ENCODE measurements around the gene CX3CR1.

CX3CR1 gene

DNA sequence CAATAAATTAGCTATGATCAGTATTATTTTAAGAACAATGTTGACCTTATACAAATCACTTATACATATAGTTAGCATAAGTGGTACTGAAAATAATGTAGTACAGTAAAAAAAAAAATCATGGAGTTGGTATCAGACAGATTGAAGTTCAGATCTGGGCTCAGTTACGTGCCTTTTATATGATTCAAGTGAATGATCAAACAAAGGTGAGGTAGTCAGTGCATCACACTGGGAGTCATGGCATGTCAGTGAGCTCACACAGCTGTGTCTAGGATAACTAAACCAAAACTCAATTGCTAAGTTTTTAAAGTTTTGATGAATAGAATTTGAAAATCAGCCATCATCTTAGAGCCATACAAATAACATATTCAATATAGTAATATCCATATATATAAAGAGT lies 38.5 kb upstream of the CX3CR1 start:
- Histone ChIP-seq H3K4me1 (ENCODE audit: insufficient read depth, low read length, severe bottlenecking) (no peaks in the 10 kb centered on the region), H3K9me3 (ENCODE audit: low read length) (peaks cover 4% of the 10 kb centered on the region; the same call in 1 of the 2 replicates), H4K20me1 (ENCODE audit: insufficient read depth, low read length) (no peaks in the 10 kb centered on the region), H3K9ac (ENCODE audit: low read length) (no peak overlapping the region), H3K79me2 (ENCODE audit: insufficient read depth, low read length) (no peaks in the 10 kb centered on the region), H3K27ac (ENCODE audit: low read depth, low read length, poor library complexity, severe bottlenecking) (no peak overlapping the region), H3K4me3 (ENCODE audit: low read depth, low read length, poor library complexity, severe bottlenecking) (no peak overlapping the region), H3K4me2 (ENCODE audit: low read length) (no peak overlapping the region), H2AFZ (ENCODE audit: low read length) (no peak overlapping the region), H3K27me3 (ENCODE audit: insufficient read depth, low read length) (no peaks in the 10 kb centered on the region), H3K9me2 (ENCODE audit: low read depth, low read length) (no peaks in the 10 kb centered on the region), H3F3A (ENCODE audit: insufficient read depth, low read length) (no peaks in the 10 kb centered on the region), H3K36me3 (ENCODE audit: insufficient read depth, low read length) (no peaks in the 10 kb centered on the region)
- no peak for TF ChIP-seq EZH2 (IDR thresholded peaks at IDR 0.05; ENCODE audit: borderline replicate concordance, low read length)

DNA sequence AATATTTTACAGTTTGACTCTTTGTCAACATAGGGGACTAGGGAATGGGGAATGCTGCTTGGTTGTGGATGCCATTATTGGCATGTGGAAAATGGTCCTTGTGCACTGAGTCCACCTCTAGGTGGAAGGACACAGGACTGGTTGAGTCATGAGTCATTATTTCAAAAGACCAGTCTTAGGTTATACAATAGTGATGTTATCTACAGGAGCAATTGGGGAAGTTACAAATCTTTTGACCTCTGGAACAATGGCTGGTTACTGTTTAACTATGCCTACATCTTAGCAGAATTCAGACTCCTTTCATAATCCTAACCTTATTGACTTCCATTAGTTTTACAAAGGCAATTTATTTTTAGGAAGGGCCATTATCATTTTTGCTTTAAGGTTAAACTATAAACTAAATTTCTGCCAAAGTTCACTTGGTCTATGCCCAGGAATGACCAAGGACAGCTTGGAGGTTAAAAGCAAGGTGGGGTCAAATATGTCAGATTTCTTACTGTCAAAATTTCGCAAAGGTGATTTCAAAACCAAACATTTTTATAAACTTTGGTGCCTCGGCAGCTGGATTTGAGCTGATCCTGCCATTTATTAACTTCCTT lies 37.8 kb upstream of the CX3CR1 start:
- Histone ChIP-seq H3K79me2 (ENCODE audit: insufficient read depth, low read length) (no peaks in the 10 kb centered on the region), H4K20me1 (ENCODE audit: insufficient read depth, low read length) (no peaks in the 10 kb centered on the region), H3K4me2 (ENCODE audit: low read length) (no peak overlapping the region), H3K4me3 (ENCODE audit: low read depth, low read length, poor library complexity, severe bottlenecking) (no peak overlapping the region), H3F3A (ENCODE audit: insufficient read depth, low read length) (no peaks in the 10 kb centered on the region), H3K36me3 (ENCODE audit: insufficient read depth, low read length) (no peaks in the 10 kb centered on the region), H3K9ac (ENCODE audit: low read length) (no peak overlapping the region), H2AFZ (ENCODE audit: low read length) (no peak overlapping the region), H3K27me3 (ENCODE audit: insufficient read depth, low read length) (no peaks in the 10 kb centered on the region), H3K4me1 (ENCODE audit: insufficient read depth, low read length, severe bottlenecking) (no peaks in the 10 kb centered on the region), H3K9me2 (ENCODE audit: low read depth, low read length) (no peaks in the 10 kb centered on the region), H3K27ac (ENCODE audit: low read depth, low read length, poor library complexity, severe bottlenecking) (no peak overlapping the region), H3K9me3 (ENCODE audit: low read length) (peaks cover 4% of the 10 kb centered on the region; the same call in 1 of the 2 replicates)
- no peak for TF ChIP-seq EZH2 (IDR thresholded peaks at IDR 0.05; ENCODE audit: borderline replicate concordance, low read length)
- TF ChIP-seq, protein P1, sequence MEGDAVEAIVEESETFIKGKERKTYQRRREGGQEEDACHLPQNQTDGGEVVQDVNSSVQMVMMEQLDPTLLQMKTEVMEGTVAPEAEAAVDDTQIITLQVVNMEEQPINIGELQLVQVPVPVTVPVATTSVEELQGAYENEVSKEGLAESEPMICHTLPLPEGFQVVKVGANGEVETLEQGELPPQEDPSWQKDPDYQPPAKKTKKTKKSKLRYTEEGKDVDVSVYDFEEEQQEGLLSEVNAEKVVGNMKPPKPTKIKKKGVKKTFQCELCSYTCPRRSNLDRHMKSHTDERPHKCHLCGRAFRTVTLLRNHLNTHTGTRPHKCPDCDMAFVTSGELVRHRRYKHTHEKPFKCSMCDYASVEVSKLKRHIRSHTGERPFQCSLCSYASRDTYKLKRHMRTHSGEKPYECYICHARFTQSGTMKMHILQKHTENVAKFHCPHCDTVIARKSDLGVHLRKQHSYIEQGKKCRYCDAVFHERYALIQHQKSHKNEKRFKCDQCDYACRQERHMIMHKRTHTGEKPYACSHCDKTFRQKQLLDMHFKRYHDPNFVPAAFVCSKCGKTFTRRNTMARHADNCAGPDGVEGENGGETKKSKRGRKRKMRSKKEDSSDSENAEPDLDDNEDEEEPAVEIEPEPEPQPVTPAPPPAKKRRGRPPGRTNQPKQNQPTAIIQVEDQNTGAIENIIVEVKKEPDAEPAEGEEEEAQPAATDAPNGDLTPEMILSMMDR (IDR thresholded peaks at IDR 0.05; ENCODE audit: low read length): no peak

DNA sequence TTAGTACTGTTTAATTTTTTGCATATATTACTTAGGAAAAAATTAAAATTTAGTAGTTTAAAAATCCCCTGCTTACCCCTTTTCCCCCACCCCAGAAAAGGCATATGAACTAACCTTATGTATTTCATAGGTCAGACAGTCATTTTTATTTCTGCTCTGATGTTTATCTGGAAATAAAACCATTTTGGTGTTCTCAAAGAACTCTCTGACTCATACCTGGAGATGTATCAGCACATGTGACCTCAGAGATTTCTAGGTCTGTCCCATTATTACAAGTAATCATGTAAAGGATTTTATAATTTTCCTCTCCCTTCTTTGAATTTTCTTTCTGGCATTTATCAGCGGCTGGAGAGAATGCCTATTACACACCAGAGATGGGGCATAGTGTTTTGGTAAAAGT lies 35.6 kb upstream of the CX3CR1 start:
- H3K9me2 ChIP-seq (ENCODE audit: low read depth, low read length): no peaks in the 10 kb centered on the region
- H3K9me3 ChIP-seq (ENCODE audit: low read length): peaks cover 4% of the 10 kb centered on the region; the same call in 1 of the 2 replicates
- H3K4me2 ChIP-seq (ENCODE audit: low read length): no peak overlapping the region
- no peaks in the 10 kb centered on the region for H3K36me3 ChIP-seq (ENCODE audit: insufficient read depth, low read length)
- no peaks in the 10 kb centered on the region for H3F3A ChIP-seq (ENCODE audit: insufficient read depth, low read length)
- no peaks in the 10 kb centered on the region for H3K27me3 ChIP-seq (ENCODE audit: insufficient read depth, low read length)
- H2AFZ ChIP-seq (ENCODE audit: low read length): no peak overlapping the region
- TF ChIP-seq, protein P1 (IDR thresholded peaks at IDR 0.05; ENCODE audit: low read length): no peak
- no peak for TF ChIP-seq EZH2 (IDR thresholded peaks at IDR 0.05; ENCODE audit: borderline replicate concordance, low read length)
- no peak overlapping the region for H3K4me3 ChIP-seq (ENCODE audit: low read depth, low read length, poor library complexity, severe bottlenecking)
- no peak overlapping the region for H3K27ac ChIP-seq (ENCODE audit: low read depth, low read length, poor library complexity, severe bottlenecking)
- H3K9ac ChIP-seq (ENCODE audit: low read length): no peak overlapping the region
- no peaks in the 10 kb centered on the region for H4K20me1 ChIP-seq (ENCODE audit: insufficient read depth, low read length)
- no peaks in the 10 kb centered on the region for H3K79me2 ChIP-seq (ENCODE audit: insufficient read depth, low read length)
- H3K4me1 ChIP-seq (ENCODE audit: insufficient read depth, low read length, severe bottlenecking): no peaks in the 10 kb centered on the region

DNA sequence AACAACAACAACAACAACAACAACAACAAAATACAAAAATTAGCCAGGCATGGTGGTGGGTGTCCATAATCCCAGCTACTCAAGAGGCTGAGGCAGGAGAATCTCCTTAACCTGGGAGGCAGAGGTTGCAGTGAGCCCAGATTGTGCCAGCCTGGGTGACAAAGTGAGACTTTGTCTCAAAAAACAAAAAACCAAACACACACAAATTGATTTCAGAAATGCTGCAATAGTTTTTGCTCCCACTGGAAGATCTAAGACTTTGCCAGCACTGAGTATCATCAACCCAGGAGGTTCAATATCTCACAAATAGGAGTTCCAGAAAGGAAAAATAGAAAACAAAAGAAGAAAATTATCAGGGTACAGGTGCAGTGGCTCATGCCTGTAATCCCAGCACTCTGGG lies 33.5 kb upstream of the CX3CR1 start:
- Histone ChIP-seq H3K9ac (ENCODE audit: low read length) (no peak overlapping the region), H3K9me2 (ENCODE audit: low read depth, low read length) (no peaks in the 10 kb centered on the region), H3K27ac (ENCODE audit: low read depth, low read length, poor library complexity, severe bottlenecking) (no peak overlapping the region), H3K79me2 (ENCODE audit: insufficient read depth, low read length) (no peaks in the 10 kb centered on the region), H4K20me1 (ENCODE audit: insufficient read depth, low read length) (no peaks in the 10 kb centered on the region), H3K9me3 (ENCODE audit: low read length) (peaks cover 4% of the 10 kb centered on the region; the same call in 1 of the 2 replicates), H3K36me3 (ENCODE audit: insufficient read depth, low read length) (no peaks in the 10 kb centered on the region), H3K4me1 (ENCODE audit: insufficient read depth, low read length, severe bottlenecking) (no peaks in the 10 kb centered on the region), H2AFZ (ENCODE audit: low read length) (no peak overlapping the region), H3F3A (ENCODE audit: insufficient read depth, low read length) (no peaks in the 10 kb centered on the region), H3K4me2 (ENCODE audit: low read length) (no peak overlapping the region), H3K4me3 (ENCODE audit: low read depth, low read length, poor library complexity, severe bottlenecking) (no peak overlapping the region), H3K27me3 (ENCODE audit: insufficient read depth, low read length) (no peaks in the 10 kb centered on the region)
- no peak for TF ChIP-seq EZH2 (IDR thresholded peaks at IDR 0.05; ENCODE audit: borderline replicate concordance, low read length)
- TF ChIP-seq, protein P1 (IDR thresholded peaks at IDR 0.05; ENCODE audit: low read length): no peak
